Measurements from ENCODE around the gene ITGAD. TPM values are rescaled to one million over a fixed set of nuclear protein-coding genes. Genes with fewer than 3 reads are reported as not detected.

The ITGAD gene
- total and polyA plus RNA-seq, 2 of the 4 experiments (the other 2 are of a cell fraction): not detected

- 98% methylated on average over 9 of the region's 17 CpGs; no CpG with 5 or more reads in 1 of the 2 experiments for WGBS, 2 experiments (ENCODE audit: extremely low coverage in 2 of 2, insufficient read length in 1 of 2)
- Histone ChIP-seq H3K9me1 (ENCODE audit: insufficient read depth, low read length) (0 out of 2 replicates have a peak, but pooled peaks cover 5% of the 10 kb centered on the region), H4K5ac (ENCODE audit: low read depth, low read length) (no peak overlapping the region), H2AK5ac (ENCODE audit: low read depth, low read length) (no peak overlapping the region), H2BK120ac (ENCODE audit: low read depth, low read length) (no peak overlapping the region), H3K4me3 (ENCODE audit: insufficient read depth, low read depth, low read length) (no peak overlapping the region), H4K8ac (ENCODE audit: low read depth in 2 of 2, low read length in 2 of 2) (no peak overlapping the region), H3K36me3 (ENCODE audit: control insufficient read depth, insufficient read depth, low read length) (peaks cover 30% of the 10 kb centered on the region), H3K27ac (ENCODE audit: insufficient read depth, low read length) (no peak overlapping the region), H4K20me1 (ENCODE audit: insufficient read depth, low read length) (no peaks in the 10 kb centered on the region), H2BK5ac (ENCODE audit: low read depth, low read length, poor library complexity, severe bottlenecking) (no peak overlapping the region), H3K4me1 (ENCODE audit: control insufficient read depth, insufficient read depth, low read length) (no peaks in the 10 kb centered on the region), H2BK15ac (ENCODE audit: low read depth, low read length) (no peak overlapping the region), H3K4me2 (ENCODE audit: low read depth, low read length) (no peak overlapping the region), H4K91ac (ENCODE audit: insufficient read depth, low read depth, low read length) (no peak overlapping the region), H3K23ac (ENCODE audit: low read depth, low read length) (no peak overlapping the region), H3K79me1 (ENCODE audit: low read depth in 1 of 2, low read length in 2 of 2) (peaks cover 6 to 12% of the 10 kb centered on the region in 2 experiments; a peak in 3 of 4 replicates), H3K9me3 (ENCODE audit: control insufficient read depth, insufficient read depth, low read length) (no peaks in the 10 kb centered on the region), H3K18ac (ENCODE audit: low read depth, low read length) (no peak overlapping the region), H2BK20ac (ENCODE audit: low read depth, low read length) (no peak overlapping the region), H3K9ac (ENCODE audit: low read depth, low read length) (no peak overlapping the region), H3K14ac (replicated peaks; ENCODE audit: low read depth, low read length) (no peak overlapping the region), H3K56ac (ENCODE audit: extremely low read depth, insufficient read depth, low read length) (no peak overlapping the region), H3K27me3 (ENCODE audit: control insufficient read depth, insufficient read depth, low read length) (no peaks in the 10 kb centered on the region), H2AFZ (replicated peaks; ENCODE audit: low read length, poor library complexity) (no peak overlapping the region), H3K4ac (ENCODE audit: low read depth, low read length) (no peak overlapping the region), H2AK9ac (replicated peaks; ENCODE audit: low read depth, low read length, poor library complexity) (peak overlapping the region; percentile 65)
- dilution Hi-C loops (cut with HindIII; ENCODE audit: low sequenced_read_pairs, unreplicated experiment) (no loop called here), intact Hi-C loops (cut with micrococcal nuclease) (no loop called here), in situ Hi-C loops (cut with MboI; ENCODE audit: low sequenced_read_pairs) (loop anchor here (10.0 to 25.0 kb wide), 2 partner anchors 390 to 397 kb away; partner anchors contain the start of genes ZNF267, ZNF646 and ZNF668)
- no peak for DNase-seq
- no peak for ATAC-seq (ENCODE audit: low read depth)
- no peak for TF ChIP-seq RCOR1 (IDR thresholded peaks at IDR 0.05; ENCODE audit: insufficient replicate concordance, low read length)
- TF ChIP-seq CHD1 (IDR thresholded peaks at IDR 0.05; ENCODE audit: low read depth, low read length): no peak
- TF ChIP-seq MAFK (IDR thresholded peaks at IDR 0.05; ENCODE audit: low read depth, low read length): no peak
- no peak for TF ChIP-seq RFX5 (IDR thresholded peaks at IDR 0.05; ENCODE audit: low read depth, low read length)
- no peak for TF ChIP-seq NFE2L2 (IDR thresholded peaks at IDR 0.05; ENCODE audit: low read depth, low read length)
- TF ChIP-seq MAZ (IDR thresholded peaks at IDR 0.05; ENCODE audit: borderline replicate concordance, low read depth, low read length): no peak
- no peak for TF ChIP-seq CTCF (conservative IDR thresholded peaks at IDR 0.05; ENCODE audit: low read depth, low read length)
- TF ChIP-seq CEBPB (IDR thresholded peaks at IDR 0.05; ENCODE audit: low read depth, low read length): no peak
- no peak for TF ChIP-seq ELK1 (IDR thresholded peaks at IDR 0.05; ENCODE audit: borderline replicate concordance, low read depth, low read length)
- no peak for TF ChIP-seq RAD21 (IDR thresholded peaks at IDR 0.05; ENCODE audit: low read length)
- TF ChIP-seq POLR2A (IDR thresholded peaks at IDR 0.05; ENCODE audit: low read depth, low read length): no peak
- no peak for TF ChIP-seq SMC3 (IDR thresholded peaks at IDR 0.05; ENCODE audit: low read depth, low read length)
- no peak for TF ChIP-seq USF2 (IDR thresholded peaks at IDR 0.05; ENCODE audit: low read depth, low read length)
- TF ChIP-seq MXI1 (IDR thresholded peaks at IDR 0.05; ENCODE audit: borderline replicate concordance, low read depth, low read length): no peak
- TF ChIP-seq FOS (IDR thresholded peaks at IDR 0.05; ENCODE audit: low read depth, low read length): no peak
- TF ChIP-seq BHLHE40 (IDR thresholded peaks at IDR 0.05; ENCODE audit: low read depth, low read length): no peak
- no TSS peak for BruUV-seq (replicated peaks)
- ChIA-PET CTCF (no interaction called here), POLR2A (ENCODE audit: unreplicated experiment) (no interaction called here)
These were observed 71.7 kb downstream of the ITGAD start for GRCh38 chr16:31464781-31465260.
